T-cell (primary cell): ENCODE results near the gene IQCM. TPM values are rescaled to one million over a fixed set of nuclear protein-coding genes. Genes with fewer than 3 reads are reported as not detected.
"Not testable (repeated sequence)": the region's sequence is repeated elsewhere in the genome, so short reads cannot be mapped to it uniquely, and the experiment has no call there.

Source experiments
- ATAC-seq, 4 experiments: fragments of 200-7000 bp in 3 of 4; fragments of 150-1000 bp in 1 of 4; cut with Tn5 transposase; replicated peaks in 1 of 4; 1 replicate in 3 of 4; 2 replicates in 1 of 4; pipeline ENCODE4 v1.10.0; 2021; ENCODE audit warnings: moderate library complexity in 3 of 4, mild to moderate bottlenecking in 2 of 4, moderate number of reproducible peaks in 1 of 4
- CTCF ChIA-PET, 2 donors: fragments of 300-600 bp; sonication (Branson Sonifier 250); formaldehyde crosslinking; loops; one replicate each; lab custom pipeline; 2022; ENCODE audit warnings: antibody characterized with exemption in 2 of 2; lab: Charles Lee
- POLR2A ChIA-PET, 2 donors: fragments of 300-600 bp; sonication (Branson Sonifier 250); formaldehyde crosslinking; loops; one replicate each; lab custom pipeline; 2022; ENCODE audit warnings: antibody characterized with exemption in 2 of 2; lab: Charles Lee
- DNase-seq, 35 experiments: peaks; one replicate each; pipeline versions ENCODE4 v3.0.0 to v3.0.0-alpha.2; 2013 to 2023
- H3K27ac ChIP-seq: one replicate; pipeline ENCODE4 v1.5.1; 2013; ENCODE audit warnings: low read length
- H3K27me3 ChIP-seq, 2 experiments: replicated peaks in 1 of 2; 1 replicate in 1 of 2; 2 replicates in 1 of 2; pipeline versions ENCODE4 v1.6.1 to v1.7.0; 2013; ENCODE audit warnings: low read length in 1 of 2, mixed read lengths in 1 of 2; ENCODE audit not compliant: control insufficient read depth in 2 of 2, insufficient read depth in 2 of 2; ENCODE audit errors: extremely low read depth in 1 of 2
- H3K36me3 ChIP-seq, 2 donors: 1 replicate in 1 of 2; 2 replicates in 1 of 2; pipeline versions ENCODE4 v1.6.1 to v1.7.0; 2013; ENCODE audit warnings: low read length in 1 of 2; ENCODE audit not compliant: control insufficient read depth in 2 of 2, insufficient read depth in 1 of 2; ENCODE audit errors: extremely low read depth in 1 of 2
- H3K4me1 ChIP-seq, 2 experiments: 1 replicate in 1 of 2; 2 replicates in 1 of 2; pipeline versions ENCODE4 v1.6.1 to v1.7.0; 2013; ENCODE audit warnings: low read length in 2 of 2, mixed read lengths in 1 of 2; ENCODE audit not compliant: insufficient read depth in 2 of 2, control insufficient read depth in 1 of 2; ENCODE audit errors: extremely low read depth in 1 of 2
- H3K4me3 ChIP-seq, 2 donors: 1 replicate in 1 of 2; 2 replicates in 1 of 2; pipeline versions ENCODE4 v1.5.1 to v1.7.0; 2013; ENCODE audit warnings: mild to moderate bottlenecking in 2 of 2, low read length in 1 of 2, moderate library complexity in 1 of 2; ENCODE audit not compliant: control insufficient read depth in 1 of 2; ENCODE audit errors: extremely low read depth in 1 of 2
- H3K9me3 ChIP-seq: 2 replicates; pipeline ENCODE4 v1.7.0; 2013
- H3K27ac Mint-ChIP-seq, 2 donors: one replicate each; pipeline ENCODE4 v1.8.0; 2020 to 2021; ENCODE audit warnings: mild to moderate bottlenecking in 2 of 2, mixed read lengths in 2 of 2
- H3K27me3 Mint-ChIP-seq, 2 donors: one replicate each; pipeline ENCODE4 v1.8.0; 2021 to 2022; ENCODE audit warnings: mixed read lengths in 2 of 2
- H3K36me3 Mint-ChIP-seq: one replicate; pipeline ENCODE4 v1.8.0; 2021; ENCODE audit warnings: mixed read lengths
- H3K4me1 Mint-ChIP-seq, 3 donors: one replicate each; pipeline ENCODE4 v1.8.0; 2020 to 2022; ENCODE audit warnings: mixed read lengths in 3 of 3, mild to moderate bottlenecking in 1 of 3
- H3K4me3 Mint-ChIP-seq, 3 donors: one replicate each; pipeline ENCODE4 v1.8.0; 2020 to 2022; ENCODE audit warnings: mild to moderate bottlenecking in 3 of 3, mixed read lengths in 3 of 3, moderate library complexity in 3 of 3
- H3K9me3 Mint-ChIP-seq, 3 donors: one replicate each; pipeline ENCODE4 v1.8.0; 2020 to 2022; ENCODE audit warnings: mixed read lengths in 3 of 3
- WGBS: methylation state at CpG from one replicate; pipeline ENCODE4 v1.1.5; 2013; ENCODE audit warnings: missing lambda C conversion rate; ENCODE audit not compliant: insufficient coverage; 5-methylcytosine and 5-hydroxymethylcytosine counted together
- total RNA-seq, 35 experiments: library from RNA in 6 of 35; stranded (reverse) in 6 of 35; fragments of 120-200 nt in 1 of 35; gene quantifications; one replicate each; pipeline versions ENCODE4 v1.2.1 to v1.2.4 and lab custom pipeline; 2013 to 2026

The IQCM gene
- total RNA-seq, 5 donors from 2014 or later (not counting 1 experiment from before 2014, with no cell fraction given) = not detected

DNA sequence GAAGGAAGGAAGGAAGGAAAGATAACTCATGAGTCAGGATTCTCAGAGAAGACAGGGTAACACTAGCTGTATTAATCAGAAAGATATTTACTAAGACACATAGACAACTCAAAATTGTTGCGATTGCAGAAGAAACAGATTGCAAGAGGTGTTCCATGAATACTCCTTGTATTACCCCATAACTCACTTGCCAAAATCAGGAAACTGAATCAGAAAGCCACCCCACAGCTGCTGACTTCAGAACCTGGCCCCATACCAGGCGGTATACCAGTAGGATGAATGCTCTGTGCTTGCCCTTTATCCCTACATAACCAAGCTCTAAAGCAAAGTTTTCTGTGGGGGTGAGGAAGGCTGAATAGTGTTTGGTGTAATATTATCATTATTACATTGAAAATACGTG lies 468.5 kb downstream of the IQCM start:
- ChIA-PET POLR2A (no interaction called here), CTCF (no interaction called here)
- WGBS = 100% methylated on average over 1 of the region's 3 CpGs
- ATAC-seq = no peak
- no peak overlapping the region for H3K27ac Mint-ChIP-seq
- DNase-seq = no peak
- no peaks in the 10 kb centered on the region for H3K4me1 Mint-ChIP-seq
- no peaks in the 10 kb centered on the region for H3K27me3 ChIP-seq
- H3K9me3 ChIP-seq = no peaks in the 10 kb centered on the region
- H3K27ac ChIP-seq = no peak overlapping the region
- H3K4me3 ChIP-seq = no peak overlapping the region
- H3K9me3 Mint-ChIP-seq = peaks cover 0 to 1% (median 0%) of the 10 kb centered on the region in 3 donors
- H3K4me3 Mint-ChIP-seq = no peak overlapping the region
- H3K4me1 ChIP-seq = no peaks in the 10 kb centered on the region
- H3K36me3 ChIP-seq = no peaks in the 10 kb centered on the region
- H3K36me3 Mint-ChIP-seq = no peaks in the 10 kb centered on the region
- no peaks in the 10 kb centered on the region for H3K27me3 Mint-ChIP-seq

DNA sequence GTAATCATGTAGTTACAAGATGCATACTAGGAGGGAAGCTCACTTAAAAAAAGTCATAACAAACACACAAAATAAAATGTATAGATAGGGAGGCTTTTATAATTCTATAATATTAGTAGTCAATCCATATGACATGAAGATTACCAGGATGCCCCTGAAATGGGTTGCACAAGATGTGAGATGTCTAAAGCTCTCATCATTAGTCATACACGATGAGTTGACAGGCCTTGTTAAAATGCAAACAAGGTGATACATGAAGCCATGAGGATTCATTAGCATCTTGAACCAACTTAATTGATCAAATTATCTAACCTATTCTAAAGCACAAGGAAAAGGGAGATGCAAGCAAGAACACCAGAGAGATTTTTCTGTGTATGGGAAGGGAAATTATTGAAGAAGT lies 470.2 kb downstream of the IQCM start:
- Histone ChIP-seq H3K27ac (no peak overlapping the region), H3K27me3 (no peaks in the 10 kb centered on the region), H3K4me3 (no peak overlapping the region), H3K36me3 (no peaks in the 10 kb centered on the region), H3K4me1 (no peaks in the 10 kb centered on the region), H3K9me3 (no peaks in the 10 kb centered on the region)
- CTCF ChIA-PET = no interaction called here
- no peak overlapping the region for H3K27ac Mint-ChIP-seq
- H3K27me3 Mint-ChIP-seq = no peaks in the 10 kb centered on the region
- no CpG with 5 or more reads among the region's 1 CpG for WGBS
- H3K4me3 Mint-ChIP-seq = no peak overlapping the region
- H3K9me3 Mint-ChIP-seq = no peaks in the 10 kb centered on the region
- ATAC-seq (no peak), DNase-seq (no peak)
- no peaks in the 10 kb centered on the region for H3K4me1 Mint-ChIP-seq
- H3K36me3 Mint-ChIP-seq = no peaks in the 10 kb centered on the region
- POLR2A ChIA-PET = no interaction called here

GRCh38 chr4:149344436-149344835 lies 471.2 kb downstream of the IQCM start:
- WGBS = 70% methylated on average over 2 of the region's 3 CpGs
- H3K4me1 ChIP-seq = no peaks in the 10 kb centered on the region
- Mint-ChIP-seq H3K4me1 (no peaks in the 10 kb centered on the region), H3K9me3 (peaks cover 0 to 4% (median 0%) of the 10 kb centered on the region in 3 donors), H3K27me3 (no peaks in the 10 kb centered on the region), H3K27ac (no peak overlapping the region), H3K4me3 (no peak overlapping the region), H3K36me3 (no peaks in the 10 kb centered on the region)
- ATAC-seq (no peak), DNase-seq (no peak)
- POLR2A ChIA-PET = interaction anchor here in 1 of 2 donors (0.6 kb wide), 1 partner anchor 15 kb away, joined by 8 read pairs; no protein-coding TSS in a partner anchor
- no peaks in the 10 kb centered on the region for H3K9me3 ChIP-seq
- no peaks in the 10 kb centered on the region for H3K36me3 ChIP-seq
- no peaks in the 10 kb centered on the region for H3K27me3 ChIP-seq
- H3K4me3 ChIP-seq = no peak overlapping the region
- CTCF ChIA-PET = no interaction called here
- H3K27ac ChIP-seq = no peak overlapping the region

GRCh38 chr4:149343614-149344013 lies 472.0 kb downstream of the IQCM start:
- no peaks in the 10 kb centered on the region for H3K36me3 Mint-ChIP-seq

DNA sequence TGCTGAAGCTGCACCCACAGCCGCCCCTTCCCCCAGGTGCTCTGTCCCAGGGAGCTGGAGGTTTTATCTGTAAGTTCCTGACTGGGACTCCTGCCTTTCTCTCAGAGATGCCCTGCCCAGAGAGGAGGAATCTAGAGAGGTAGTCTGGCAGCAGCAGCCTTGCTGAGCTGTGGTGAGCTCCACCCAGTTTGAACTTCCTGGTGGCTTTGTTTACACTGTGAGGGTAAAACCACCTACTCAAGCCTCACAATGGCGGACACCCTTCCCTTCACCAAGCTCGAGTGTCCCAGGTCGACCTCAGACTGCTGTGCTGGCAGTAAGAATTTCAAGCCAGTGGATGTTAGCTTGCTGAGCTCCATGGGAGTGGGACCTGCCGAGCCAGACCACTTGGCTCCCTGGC lies 474.5 kb downstream of the IQCM start:
- H3K4me1 ChIP-seq, DNase-seq: not testable (repeated sequence)

More at GRCh38 chr4:149343614-149344013, 472.0 kb downstream of the IQCM start:
- no peak overlapping the region for H3K27ac Mint-ChIP-seq
- POLR2A ChIA-PET = no interaction called here
- CTCF ChIA-PET = no interaction called here
- no peaks in the 10 kb centered on the region for H3K4me1 Mint-ChIP-seq
- Histone ChIP-seq H3K36me3 (no peaks in the 10 kb centered on the region), H3K27ac (no peak overlapping the region), H3K9me3 (no peaks in the 10 kb centered on the region), H3K27me3 (no peaks in the 10 kb centered on the region), H3K4me1 (no peaks in the 10 kb centered on the region), H3K4me3 (no peak overlapping the region)
- no peak overlapping the region for H3K4me3 Mint-ChIP-seq
- no peak for DNase-seq
- no peak for ATAC-seq
- no peaks in the 10 kb centered on the region for H3K27me3 Mint-ChIP-seq
- H3K9me3 Mint-ChIP-seq = peaks cover 0 to 10% (median 0%) of the 10 kb centered on the region in 3 donors

GRCh38 chr4:149328161-149328560 lies 487.5 kb downstream of the IQCM start:
- ATAC-seq (no peak), DNase-seq (no peak)
- Histone ChIP-seq H3K9me3 (no peaks in the 10 kb centered on the region), H3K36me3 (no peaks in the 10 kb centered on the region), H3K4me1 (no peaks in the 10 kb centered on the region), H3K27ac (no peak overlapping the region), H3K27me3 (no peaks in the 10 kb centered on the region), H3K4me3 (no peak overlapping the region)
- no peak overlapping the region for H3K27ac Mint-ChIP-seq
- peaks cover 3 to 8% (median 6%) of the 10 kb centered on the region in 3 donors for H3K9me3 Mint-ChIP-seq
- H3K27me3 Mint-ChIP-seq = no peaks in the 10 kb centered on the region
- ChIA-PET CTCF (interaction anchor here in 1 of 2 donors (0.6 kb wide), 1 partner anchor 15 kb away, joined by 3 read pairs; no protein-coding TSS in a partner anchor), POLR2A (no interaction called here)
- H3K36me3 Mint-ChIP-seq = no peaks in the 10 kb centered on the region
- no peak overlapping the region for H3K4me3 Mint-ChIP-seq
- H3K4me1 Mint-ChIP-seq = no peaks in the 10 kb centered on the region
- no CpG with 5 or more reads among the region's 3 CpGs for WGBS

More for the DNA sequence above, 474.5 kb downstream of the IQCM start:
- H3K36me3 ChIP-seq, H3K27ac ChIP-seq, H3K4me3 ChIP-seq, H3K27ac Mint-ChIP-seq, ATAC-seq, H3K4me1 Mint-ChIP-seq, H3K27me3 ChIP-seq, H3K9me3 ChIP-seq, H3K27me3 Mint-ChIP-seq, H3K4me3 Mint-ChIP-seq, H3K36me3 Mint-ChIP-seq, POLR2A ChIA-PET, CTCF ChIA-PET: not testable (repeated sequence)
- H3K9me3 Mint-ChIP-seq = peaks cover 0 to 24% (median 4%) of the 10 kb centered on the region in 3 donors
- WGBS = 60% methylated on average over 1 of the region's 5 CpGs

GRCh38 chr4:149322203-149322602 lies 493.4 kb downstream of the IQCM start:
- Histone ChIP-seq H3K4me3 (no peak overlapping the region), H3K9me3 (peaks cover 3% of the 10 kb centered on the region), H3K27me3 (no peaks in the 10 kb centered on the region), H3K27ac (no peak overlapping the region), H3K36me3 (no peaks in the 10 kb centered on the region), H3K4me1 (no peaks in the 10 kb centered on the region)
- no peaks in the 10 kb centered on the region for H3K4me1 Mint-ChIP-seq
- POLR2A ChIA-PET = no interaction called here
- no peaks in the 10 kb centered on the region for H3K36me3 Mint-ChIP-seq
- DNase-seq (no peak), ATAC-seq (no peak)
- H3K27me3 Mint-ChIP-seq = no peaks in the 10 kb centered on the region
- no peak overlapping the region for H3K4me3 Mint-ChIP-seq
- H3K27ac Mint-ChIP-seq = no peak overlapping the region
- peaks cover 10 to 17% (median 15%) of the 10 kb centered on the region in 3 donors for H3K9me3 Mint-ChIP-seq
- CTCF ChIA-PET = no interaction called here
- WGBS = no CpG with 5 or more reads among the region's 1 CpG
